Activated naive CD4-positive, alpha-beta T cell treated with anti-CD3 and anti-CD28 coated beads for 36 hours (primary cell): ENCODE data around the gene ZBTB34. TPM values are rescaled to one million over a fixed set of nuclear protein-coding genes. Genes with fewer than 3 reads are reported as not detected.
A peak's percentile ranks its signal among the peaks of the same experiment; 100 is the strongest.

Source experiments
- CTCF ChIA-PET: fragments of 350-600 bp; sonication (Branson Sonifier 250); formaldehyde crosslinking; loops from one replicate; lab custom pipeline; 2021; ENCODE audit warnings: antibody characterized with exemption; lab: Charles Lee
- DNase-seq: peaks from one replicate; pipeline ENCODE4 v3.0.0-alpha.2; 2020
- H3K27ac Mint-ChIP-seq: one replicate; pipeline ENCODE4 v1.8.0; 2021; ENCODE audit warnings: mild to moderate bottlenecking, mixed read lengths
- H3K27me3 Mint-ChIP-seq: one replicate; pipeline ENCODE4 v1.8.0; 2021; ENCODE audit warnings: low read depth, mixed read lengths
- H3K36me3 Mint-ChIP-seq: one replicate; pipeline ENCODE4 v1.8.0; 2021; ENCODE audit warnings: low read depth, mixed read lengths
- H3K4me1 Mint-ChIP-seq: one replicate; pipeline ENCODE4 v1.8.0; 2021; ENCODE audit warnings: low read depth, mixed read lengths
- H3K4me3 Mint-ChIP-seq: one replicate; pipeline ENCODE4 v1.8.0; 2021; ENCODE audit warnings: mild to moderate bottlenecking, moderate library complexity, mixed read lengths
- H3K9me3 Mint-ChIP-seq: one replicate; pipeline ENCODE4 v1.8.0; 2021; ENCODE audit warnings: mixed read lengths
- intact Hi-C: fragments of 100-400 bp; cut with micrococcal nuclease; formaldehyde crosslinking; loops from one replicate; pipeline ENCODE4 v1.15.1; 2023
- total RNA-seq, 2 experiments: library from RNA; stranded (reverse); gene quantifications; one replicate each; pipeline ENCODE4 v1.2.3, GENCODE V29; 2021

The ZBTB34 gene
- total RNA-seq, 2 experiments from 2014 or later: 4.2 to 4.6 TPM

- H3K27ac Mint-ChIP-seq: no peak overlapping the region
- H3K36me3 Mint-ChIP-seq: no peaks in the 10 kb centered on the region
- intact Hi-C loops: no loop called here
- H3K4me1 Mint-ChIP-seq: peaks cover 2% of the 10 kb centered on the region
- H3K27me3 Mint-ChIP-seq: peaks cover 8% of the 10 kb centered on the region
- no peaks in the 10 kb centered on the region for H3K9me3 Mint-ChIP-seq
- no peak overlapping the region for H3K4me3 Mint-ChIP-seq
- CTCF ChIA-PET: interaction anchor here (0.9 kb wide), 1 partner anchor 12 kb away, joined by 3 read pairs; no protein-coding TSS in a partner anchor
- no peak for DNase-seq
Measured at GRCh38 chr9:126847051-126847450, 13.4 kb upstream of the ZBTB34 start.

GRCh38 chr9:126849591-126850225, 10.7 kb upstream of the ZBTB34 start:
- no peak overlapping the region for H3K27ac Mint-ChIP-seq
- DNase-seq: no peak
- no peaks in the 10 kb centered on the region for H3K4me1 Mint-ChIP-seq
- CTCF ChIA-PET: interaction anchor here (0.7 to 2.6 kb wide), 3 partner anchors 10 to 64 kb away, joined by 3 to 13 read pairs (median 3); partner anchors contain the start of gene ZBTB34
- H3K27me3 Mint-ChIP-seq: peaks cover 12% of the 10 kb centered on the region
- H3K9me3 Mint-ChIP-seq: no peaks in the 10 kb centered on the region
- intact Hi-C loops: no loop called here
- no peak overlapping the region for H3K4me3 Mint-ChIP-seq
- no peaks in the 10 kb centered on the region for H3K36me3 Mint-ChIP-seq

- no peaks in the 10 kb centered on the region for H3K4me1 Mint-ChIP-seq
- no peak for DNase-seq
- no peak overlapping the region for H3K4me3 Mint-ChIP-seq
- intact Hi-C loops: no loop called here
- CTCF ChIA-PET: interaction anchor here (0.7 to 1.0 kb wide), 2 partner anchors 12 to 145 kb away, joined by 3 to 4 read pairs; no protein-coding TSS in a partner anchor
- no peaks in the 10 kb centered on the region for H3K9me3 Mint-ChIP-seq
- no peak overlapping the region for H3K27ac Mint-ChIP-seq
- H3K36me3 Mint-ChIP-seq: no peaks in the 10 kb centered on the region
- H3K27me3 Mint-ChIP-seq: peaks cover 14% of the 10 kb centered on the region
Measured at GRCh38 chr9:126851286-126851880, 9.1 kb upstream of the ZBTB34 start.

- Mint-ChIP-seq H3K4me3 (no peak overlapping the region), H3K27ac (no peak overlapping the region), H3K36me3 (no peaks in the 10 kb centered on the region), H3K4me1 (no peaks in the 10 kb centered on the region), H3K9me3 (no peaks in the 10 kb centered on the region), H3K27me3 (peaks cover 14% of the 10 kb centered on the region)
- CTCF ChIA-PET: interaction anchor here (1.0 kb wide), 1 partner anchor 146 kb away, joined by 3 read pairs; no protein-coding TSS in a partner anchor
- DNase-seq: no peak
- intact Hi-C loops: no loop called here
Measured at GRCh38 chr9:126852086-126852688, 8.3 kb upstream of the ZBTB34 start.

GRCh38 chr9:126853667-126854066, 6.8 kb upstream of the ZBTB34 start:
- Mint-ChIP-seq H3K27ac (no peak overlapping the region), H3K27me3 (peaks cover 12% of the 10 kb centered on the region), H3K4me3 (no peak overlapping the region), H3K36me3 (no peaks in the 10 kb centered on the region), H3K4me1 (no peaks in the 10 kb centered on the region), H3K9me3 (no peaks in the 10 kb centered on the region)
- CTCF ChIA-PET: no interaction called here
- no peak for DNase-seq
- intact Hi-C loops: no loop called here

- Mint-ChIP-seq H3K4me3 (no peak overlapping the region), H3K4me1 (no peaks in the 10 kb centered on the region), H3K36me3 (no peaks in the 10 kb centered on the region), H3K9me3 (no peaks in the 10 kb centered on the region), H3K27me3 (peaks cover 12% of the 10 kb centered on the region), H3K27ac (no peak overlapping the region)
- CTCF ChIA-PET: no interaction called here
- intact Hi-C loops: no loop called here
- DNase-seq: no peak
Measured at GRCh38 chr9:126854734-126855133, 5.7 kb upstream of the ZBTB34 start.

GRCh38 chr9:126856326-126856877, 4.0 kb upstream of the ZBTB34 start:
- Mint-ChIP-seq H3K27ac (no peak overlapping the region), H3K4me1 (peaks cover 2% of the 10 kb centered on the region), H3K27me3 (peaks cover 6% of the 10 kb centered on the region), H3K9me3 (no peaks in the 10 kb centered on the region), H3K36me3 (no peaks in the 10 kb centered on the region), H3K4me3 (no peak overlapping the region)
- intact Hi-C loops: no loop called here
- CTCF ChIA-PET: interaction anchor here (0.7 to 1.3 kb wide), 2 partner anchors 25 to 52 kb away, joined by 4 to 5 read pairs; no protein-coding TSS in a partner anchor
- DNase-seq: no peak

GRCh38 chr9:126857261-126857960, 3.0 kb upstream of the ZBTB34 start:
- intact Hi-C loops: no loop called here
- CTCF ChIA-PET: interaction anchor here (0.5 to 1.3 kb wide), 2 partner anchors 12 to 26 kb away, joined by 3 to 4 read pairs; no protein-coding TSS in a partner anchor
- H3K4me3 Mint-ChIP-seq: no peak overlapping the region
- no peaks in the 10 kb centered on the region for H3K36me3 Mint-ChIP-seq
- no peak overlapping the region for H3K27ac Mint-ChIP-seq
- no peaks in the 10 kb centered on the region for H3K9me3 Mint-ChIP-seq
- DNase-seq: no peak
- peaks cover 6% of the 10 kb centered on the region for H3K27me3 Mint-ChIP-seq
- H3K4me1 Mint-ChIP-seq: peaks cover 12% of the 10 kb centered on the region

- Mint-ChIP-seq H3K4me1 (peaks cover 20% of the 10 kb centered on the region), H3K27me3 (peaks cover 3% of the 10 kb centered on the region), H3K9me3 (no peaks in the 10 kb centered on the region), H3K4me3 (peak overlapping the region; percentile 75), H3K27ac (peak overlapping the region; percentile 53), H3K36me3 (no peaks in the 10 kb centered on the region)
- intact Hi-C loops: no loop called here
- no peak for DNase-seq
- CTCF ChIA-PET: interaction anchor here (0.6 to 2.2 kb wide), 6 partner anchors 9 to 1315 kb away, joined by 3 to 13 read pairs (median 3); no protein-coding TSS in a partner anchor
Measured at GRCh38 chr9:126859111-126859510, 1.3 kb upstream of the ZBTB34 start.

GRCh38 chr9:126860757-126861466, 473 bp downstream of the ZBTB34 start:
- Mint-ChIP-seq H3K4me1 (peaks cover 20% of the 10 kb centered on the region), H3K4me3 (peak overlapping the region; percentile 81), H3K9me3 (no peaks in the 10 kb centered on the region), H3K27me3 (no peaks in the 10 kb centered on the region), H3K27ac (no peak overlapping the region), H3K36me3 (peaks cover 1% of the 10 kb centered on the region)
- CTCF ChIA-PET: interaction anchor here (0.7 kb wide), 1 partner anchor 53 kb away, joined by 3 read pairs; the partner anchor contains the start of gene RALGPS1
- DNase-seq: peak; percentile 40
- intact Hi-C loops: loop anchor here (2.0 kb wide), 2 partner anchors 54 to 56 kb away; partner anchors contain the start of genes RALGPS1 and ZBTB43

GRCh38 chr9:126861707-126862103, 1.3 kb downstream of the ZBTB34 start:
- Mint-ChIP-seq H3K36me3 (peaks cover 1% of the 10 kb centered on the region), H3K27ac (peak overlapping the region; percentile 29), H3K9me3 (no peaks in the 10 kb centered on the region), H3K27me3 (no peaks in the 10 kb centered on the region), H3K4me1 (peaks cover 20% of the 10 kb centered on the region), H3K4me3 (peak overlapping the region; percentile 81)
- CTCF ChIA-PET: no interaction called here
- peak; percentile 24 for DNase-seq
- intact Hi-C loops: loop anchor here (2.0 kb wide), 2 partner anchors 53 to 57 kb away; partner anchors contain the start of genes RALGPS1 and ZBTB43
